Stimulated activated CD4-positive, alpha-beta T cell treated with anti-CD3 and anti-CD28 coated beads, Interleukin-12 subunit alpha, Interleukin-12 subunit beta, amount 100 ng/mL, for 24 hours (primary cell): ENCODE measurements around the gene DENND5B.
"Not testable (repeated sequence)": the region's sequence is repeated elsewhere in the genome, so short reads cannot be mapped to it uniquely, and the experiment has no call there.

Experiments
- DNase-seq, 2 experiments: peaks; one replicate each; pipeline ENCODE4 v3.0.0-alpha.2; 2020; ENCODE audit warnings: low read depth in 2 of 2

Gene DENND5B

GRCh38 chr12:31590642-31591379 lies at the start of gene DENND5B:
TSS of gene DENND5B (minus strand) at chr12:31591136. CDS start at chr12:31590832, 304 bp downstream.
- DNase-seq: peak in 1 of 2 experiments; percentile 15

GRCh38 chr12:31634620-31635019 lies 43.7 kb upstream of the DENND5B start:
- DNase-seq: no peak

DNA sequence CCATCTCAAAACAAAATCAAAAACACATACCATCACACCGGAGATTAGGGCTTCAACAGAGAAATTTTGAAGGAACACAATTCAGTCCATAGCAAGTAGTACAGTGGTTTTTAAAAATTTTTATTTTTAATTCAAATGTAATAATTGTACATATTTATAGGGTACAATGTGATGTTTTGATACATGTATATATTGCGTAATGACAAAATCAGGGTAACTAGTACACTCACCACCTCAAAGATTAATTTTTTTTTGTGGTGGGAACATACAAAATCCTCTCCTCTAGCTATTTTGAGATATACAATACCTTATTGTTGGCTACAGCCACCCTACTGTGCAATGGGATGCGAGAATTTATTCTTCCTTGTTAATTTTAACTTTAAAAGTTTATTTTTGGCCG lies 42.5 kb upstream of the DENND5B start:
- no peak for DNase-seq

DNA sequence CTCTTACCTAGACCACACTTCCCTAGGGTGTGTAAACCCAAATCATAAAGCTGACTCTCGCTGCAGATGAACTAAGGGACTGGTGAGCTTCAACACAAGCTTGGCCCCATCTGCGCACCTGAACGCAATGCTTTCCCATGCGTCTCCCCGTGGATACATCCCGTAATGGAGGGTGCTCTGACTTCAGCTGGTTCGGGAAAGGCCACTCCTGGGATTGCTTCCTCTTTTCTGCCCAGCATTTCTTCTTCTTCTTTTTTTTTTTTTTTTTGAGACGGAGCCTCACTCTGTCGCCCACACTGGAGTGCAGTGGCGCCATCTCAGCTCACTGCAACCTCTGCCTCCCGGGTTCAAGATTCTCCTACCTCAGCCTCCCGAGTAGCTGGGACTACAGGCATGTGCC lies 40.9 kb upstream of the DENND5B start:
- DNase-seq: no peak

GRCh38 chr12:31631023-31631724 lies 40.2 kb upstream of the DENND5B start:
- no peak for DNase-seq

- DNase-seq: no peak
Measured at GRCh38 chr12:31629756-31630732, 39.1 kb upstream of the DENND5B start.

- no peak for DNase-seq
Measured at GRCh38 chr12:31627456-31628054, 36.6 kb upstream of the DENND5B start.

DNA sequence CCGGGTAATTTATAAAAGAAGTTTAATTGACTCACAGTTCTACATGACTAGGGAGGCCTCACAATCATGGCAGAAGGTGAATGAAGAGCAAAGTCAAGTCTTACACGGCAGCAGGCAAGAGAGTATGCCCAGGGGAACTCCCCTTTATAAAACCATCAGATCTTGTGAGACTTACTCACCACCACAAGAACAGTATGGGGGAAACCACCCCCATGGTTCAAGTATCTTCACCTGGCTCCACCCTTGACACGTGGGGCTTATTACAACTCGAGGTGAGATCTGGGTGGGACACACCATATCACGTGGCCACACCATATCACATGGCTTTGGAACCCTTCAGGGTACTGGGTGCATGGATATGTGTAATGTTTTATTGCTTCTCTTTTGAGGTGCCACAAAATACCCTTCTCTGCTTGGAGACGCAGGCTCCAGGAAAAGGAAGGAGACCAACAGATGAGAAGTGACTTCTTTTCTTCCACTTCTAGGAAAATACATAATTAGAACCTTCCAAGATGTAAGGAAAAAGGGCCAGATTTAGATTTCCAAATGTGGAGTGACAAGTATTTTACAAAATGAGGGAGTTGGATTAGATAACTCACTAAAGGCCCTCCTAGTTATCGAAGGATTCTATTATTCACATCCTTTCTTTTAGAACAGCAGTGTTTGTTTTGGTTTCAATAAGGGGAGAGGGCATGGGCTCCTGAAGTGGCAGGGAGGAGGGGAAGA lies 35.5 kb upstream of the DENND5B start:
- no peak for DNase-seq

DNA sequence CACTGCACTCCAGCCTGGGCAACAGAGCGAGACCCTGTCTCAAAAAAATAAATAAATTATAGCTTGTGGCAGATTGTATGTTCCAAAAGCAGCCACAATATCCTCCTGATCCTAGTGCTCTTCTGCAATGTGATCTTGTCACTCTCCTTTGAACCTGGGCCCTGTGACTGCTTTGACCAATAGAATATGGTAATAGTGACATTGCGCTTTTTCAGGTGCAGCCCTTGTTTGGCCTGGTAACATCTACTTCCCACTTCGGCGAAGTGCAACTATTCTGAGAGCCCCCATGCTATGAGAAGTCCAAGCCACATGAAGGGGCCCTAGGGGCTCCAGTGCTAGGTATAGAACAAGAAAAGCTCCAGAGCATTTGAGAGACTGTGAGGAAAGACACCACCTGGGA lies 31.1 kb upstream of the DENND5B start:
- no peak for DNase-seq

DNA sequence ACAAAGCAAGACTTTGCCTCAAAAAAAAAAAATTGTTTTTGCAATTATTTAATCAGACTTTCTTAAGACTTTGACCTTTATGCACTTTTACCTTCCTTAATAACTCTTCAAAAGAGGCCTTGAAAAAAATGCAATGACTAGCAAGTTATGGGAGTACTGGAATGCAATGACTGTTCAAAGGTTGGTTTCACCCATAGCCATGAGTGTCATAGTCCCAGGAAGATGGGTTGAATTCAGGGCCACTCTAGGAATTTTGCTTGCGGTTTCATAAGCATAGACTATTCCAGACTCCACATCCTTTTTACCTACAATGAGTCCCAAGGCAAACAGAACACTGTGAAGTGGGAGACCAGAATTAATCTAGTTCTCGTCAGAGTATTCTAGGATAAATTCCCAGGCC lies 29.4 kb upstream of the DENND5B start:
- no peak for DNase-seq

GRCh38 chr12:31618228-31619025 lies 27.5 kb upstream of the DENND5B start:
- no peak for DNase-seq

- DNase-seq: no peak
Measured at GRCh38 chr12:31612819-31613218, 21.9 kb upstream of the DENND5B start.

DNA sequence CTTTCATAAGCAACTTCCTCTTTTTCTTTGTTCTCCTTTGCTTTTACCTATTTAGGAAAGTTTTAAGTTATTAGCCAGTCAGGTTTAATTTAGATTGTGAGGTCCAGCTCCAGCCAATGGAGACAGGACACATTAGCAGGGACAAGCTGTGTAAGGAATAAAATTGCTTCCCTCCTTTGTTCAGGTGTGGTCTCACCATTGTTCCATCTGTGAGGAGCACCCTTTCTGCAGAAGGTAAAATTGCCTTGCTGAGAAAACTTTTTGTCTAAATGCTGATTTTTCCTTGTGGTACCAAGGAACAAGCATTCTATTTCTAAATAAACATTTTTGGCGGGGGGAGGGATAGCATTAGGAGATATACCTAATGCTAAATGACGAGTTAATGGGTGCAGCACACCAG lies 17.4 kb upstream of the DENND5B start:
- DNase-seq: not testable (repeated sequence)

- DNase-seq: no peak
Measured at GRCh38 chr12:31605531-31605930, 14.6 kb upstream of the DENND5B start.

DNA sequence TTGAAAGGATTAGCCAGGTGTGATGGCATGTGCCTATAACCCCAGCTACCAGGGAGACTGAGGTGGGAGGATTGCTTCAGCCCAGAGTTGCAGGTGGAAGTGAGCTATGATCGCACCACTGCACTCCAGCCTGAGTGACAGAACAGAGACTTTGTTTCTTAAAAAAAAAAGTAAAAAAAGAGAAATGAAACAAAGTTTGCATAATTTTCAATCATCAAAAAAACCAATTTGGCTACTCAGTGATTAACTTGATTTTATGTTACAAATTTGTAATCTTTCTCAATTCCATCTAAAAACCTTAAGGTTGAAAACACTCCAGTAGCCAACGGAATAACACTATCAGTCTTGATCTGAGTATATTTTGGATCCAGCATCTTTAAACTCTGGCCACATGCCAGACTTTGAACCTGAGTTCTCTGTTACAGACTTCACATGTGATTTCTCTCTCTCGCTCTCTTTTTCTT lies 12.6 kb upstream of the DENND5B start:
- DNase-seq: no peak

DNA sequence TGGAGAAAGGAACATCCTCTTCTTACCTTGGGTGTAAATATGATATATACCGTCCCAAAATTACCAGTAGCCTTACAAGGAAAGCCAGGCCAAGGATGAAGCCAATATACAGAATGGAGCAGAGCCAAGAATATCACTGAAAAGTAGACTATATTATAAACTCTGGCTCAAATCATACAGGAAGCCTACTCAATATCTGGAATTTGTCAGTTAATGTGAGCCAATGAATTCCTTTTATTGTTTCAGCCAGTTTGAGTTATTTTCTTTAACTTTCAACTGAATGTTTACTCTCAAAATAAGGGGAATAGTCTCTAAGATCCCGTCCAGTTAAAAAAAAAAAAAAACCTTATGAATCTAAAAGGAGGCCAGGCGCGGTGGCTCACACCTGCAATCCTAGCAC lies 9.8 kb upstream of the DENND5B start:
- no peak for DNase-seq

DNA sequence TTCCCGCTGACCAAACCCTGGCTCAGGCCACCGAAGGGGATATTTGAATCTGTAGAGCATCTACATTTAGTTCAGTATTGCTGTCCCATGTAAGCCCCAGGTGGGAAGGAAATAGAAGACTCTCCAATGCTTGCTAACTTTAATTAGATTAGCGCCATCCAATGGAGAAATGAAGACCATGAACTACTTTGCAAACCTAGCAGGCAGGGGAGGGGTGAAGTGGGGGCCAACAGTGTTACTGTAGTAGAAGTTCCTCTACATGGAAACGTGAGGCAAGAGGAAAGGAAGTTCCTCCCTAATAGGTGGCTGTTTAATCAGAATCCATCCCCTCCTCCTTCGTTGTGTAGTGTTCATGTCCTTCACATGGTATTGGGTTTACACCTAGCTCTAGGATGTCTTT lies 9.3 kb upstream of the DENND5B start:
- DNase-seq: no peak

DNA sequence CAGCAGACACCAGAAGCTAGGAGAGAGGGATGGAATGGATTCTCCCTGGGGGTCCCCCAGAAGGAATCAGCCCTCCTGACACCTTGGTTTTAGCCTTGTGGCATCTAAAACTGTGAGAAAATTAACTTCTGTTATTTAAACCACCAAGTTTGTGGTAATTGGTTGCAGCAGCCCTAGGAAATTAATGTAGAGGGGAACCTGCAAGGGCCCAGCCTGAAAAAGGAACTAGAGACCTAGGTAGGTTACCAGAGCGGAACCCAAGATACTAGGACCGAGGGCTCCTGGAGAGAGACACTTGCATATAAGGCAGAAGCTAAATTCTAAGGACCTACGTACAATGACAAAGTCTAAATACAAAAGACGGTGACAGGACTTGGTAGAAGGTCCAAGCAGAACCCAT lies 8.1 kb upstream of the DENND5B start:
- DNase-seq: no peak

GRCh38 chr12:31597066-31597465 lies 6.1 kb upstream of the DENND5B start:
- DNase-seq: no peak

GRCh38 chr12:31594681-31595080 lies 3.7 kb upstream of the DENND5B start:
- DNase-seq: no peak
